ENCODE measurements around the gene KIAA0753.

DNA sequence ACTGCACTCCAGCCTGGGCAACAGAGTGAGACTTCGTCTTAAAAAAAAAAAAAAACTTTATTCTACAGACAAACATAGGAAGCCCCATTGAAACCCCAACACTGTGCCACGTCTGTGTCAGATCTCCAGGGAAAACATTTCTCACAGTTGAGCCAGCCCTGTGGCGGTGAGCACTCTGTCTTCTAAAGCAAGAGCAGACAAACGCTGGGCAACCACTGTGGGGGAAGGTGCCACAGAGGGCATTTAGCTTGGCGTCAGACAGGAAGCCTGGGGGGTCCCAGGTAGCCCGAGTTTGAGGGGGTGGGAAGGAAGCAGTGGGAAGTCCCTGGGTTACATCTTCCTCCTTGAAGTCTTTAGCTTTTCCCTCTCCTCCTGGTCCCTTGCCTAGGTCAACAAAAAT lies 27.0 kb upstream of the KIAA0753 start:
- TF ChIP-seq RFX1 (IDR thresholded peaks at IDR 0.05) (no peak), POLR2AphosphoS5 (IDR thresholded peaks at IDR 0.05; ENCODE audit: control insufficient read depth, insufficient read depth, low read depth, low read length) (no peak), POLR2A (conservative IDR thresholded peaks at IDR 0.05) (no peak)
- TF ChIP-seq, protein P1, sequence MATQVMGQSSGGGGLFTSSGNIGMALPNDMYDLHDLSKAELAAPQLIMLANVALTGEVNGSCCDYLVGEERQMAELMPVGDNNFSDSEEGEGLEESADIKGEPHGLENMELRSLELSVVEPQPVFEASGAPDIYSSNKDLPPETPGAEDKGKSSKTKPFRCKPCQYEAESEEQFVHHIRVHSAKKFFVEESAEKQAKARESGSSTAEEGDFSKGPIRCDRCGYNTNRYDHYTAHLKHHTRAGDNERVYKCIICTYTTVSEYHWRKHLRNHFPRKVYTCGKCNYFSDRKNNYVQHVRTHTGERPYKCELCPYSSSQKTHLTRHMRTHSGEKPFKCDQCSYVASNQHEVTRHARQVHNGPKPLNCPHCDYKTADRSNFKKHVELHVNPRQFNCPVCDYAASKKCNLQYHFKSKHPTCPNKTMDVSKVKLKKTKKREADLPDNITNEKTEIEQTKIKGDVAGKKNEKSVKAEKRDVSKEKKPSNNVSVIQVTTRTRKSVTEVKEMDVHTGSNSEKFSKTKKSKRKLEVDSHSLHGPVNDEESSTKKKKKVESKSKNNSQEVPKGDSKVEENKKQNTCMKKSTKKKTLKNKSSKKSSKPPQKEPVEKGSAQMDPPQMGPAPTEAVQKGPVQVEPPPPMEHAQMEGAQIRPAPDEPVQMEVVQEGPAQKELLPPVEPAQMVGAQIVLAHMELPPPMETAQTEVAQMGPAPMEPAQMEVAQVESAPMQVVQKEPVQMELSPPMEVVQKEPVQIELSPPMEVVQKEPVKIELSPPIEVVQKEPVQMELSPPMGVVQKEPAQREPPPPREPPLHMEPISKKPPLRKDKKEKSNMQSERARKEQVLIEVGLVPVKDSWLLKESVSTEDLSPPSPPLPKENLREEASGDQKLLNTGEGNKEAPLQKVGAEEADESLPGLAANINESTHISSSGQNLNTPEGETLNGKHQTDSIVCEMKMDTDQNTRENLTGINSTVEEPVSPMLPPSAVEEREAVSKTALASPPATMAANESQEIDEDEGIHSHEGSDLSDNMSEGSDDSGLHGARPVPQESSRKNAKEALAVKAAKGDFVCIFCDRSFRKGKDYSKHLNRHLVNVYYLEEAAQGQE (IDR thresholded peaks at IDR 0.05; ENCODE audit: borderline replicate concordance): no peak
- TF ChIP-seq, protein P1 (CRISPR knock-in tag; IDR thresholded peaks at IDR 0.05; ENCODE audit: low read depth): no peak

Measured in K562 (cell line).